Measurements from ENCODE around the gene DENND2A. TPM values are rescaled to one million over a fixed set of nuclear protein-coding genes. Genes with fewer than 3 reads are reported as not detected.
A peak's percentile ranks its signal among the peaks of the same experiment; 100 is the strongest.
"Not testable (repeated sequence)": the region's sequence is repeated elsewhere in the genome, so short reads cannot be mapped to it uniquely, and the experiment has no call there.

Gene DENND2A
- total RNA-seq, 1 experiment from 2014 or later = 10.7 TPM

- no peak for DNase-seq
- Histone ChIP-seq H3K4me1 (peaks cover 3% of the 10 kb centered on the region; the same call in 1 of the 2 replicates), H3K9me3 (replicated peaks) (no peaks in the 10 kb centered on the region), H3K36me3 (no peaks in the 10 kb centered on the region), H3K4me3 (no peak overlapping the region), H3K27me3 (no peaks in the 10 kb centered on the region), H3K27ac (no peak overlapping the region)
Measured at GRCh38 chr7:140677496-140677895, 36.9 kb upstream of the DENND2A start.

- H3K27ac ChIP-seq; H3K4me1 ChIP-seq; H3K27me3 ChIP-seq; H3K4me3 ChIP-seq; H3K9me3 ChIP-seq (replicated peaks); DNase-seq; H3K36me3 ChIP-seq: not testable (repeated sequence)
Measured at GRCh38 chr7:140676956-140677355, 36.3 kb upstream of the DENND2A start.

- Histone ChIP-seq H3K36me3 (no peaks in the 10 kb centered on the region), H3K9me3 (replicated peaks) (no peaks in the 10 kb centered on the region), H3K4me3 (no peak overlapping the region), H3K27me3 (no peaks in the 10 kb centered on the region), H3K4me1 (peaks cover 3% of the 10 kb centered on the region; the same call in 1 of the 2 replicates), H3K27ac (no peak overlapping the region)
- DNase-seq = no peak
Measured at GRCh38 chr7:140676306-140676705, 35.7 kb upstream of the DENND2A start.

- no peak overlapping the region for H3K27ac ChIP-seq
- no peaks in the 10 kb centered on the region for H3K9me3 ChIP-seq (replicated peaks)
- H3K4me1 ChIP-seq = peaks cover 3% of the 10 kb centered on the region; the same call in 1 of the 2 replicates
- no peaks in the 10 kb centered on the region for H3K27me3 ChIP-seq
- no peak overlapping the region for H3K4me3 ChIP-seq
- no peak for DNase-seq
- no peaks in the 10 kb centered on the region for H3K36me3 ChIP-seq
Measured at GRCh38 chr7:140675726-140676125, 35.1 kb upstream of the DENND2A start.

- peaks cover 3% of the 10 kb centered on the region; the same call in 1 of the 2 replicates for H3K4me1 ChIP-seq
- no peaks in the 10 kb centered on the region for H3K27me3 ChIP-seq
- no peaks in the 10 kb centered on the region for H3K36me3 ChIP-seq
- H3K27ac ChIP-seq = no peak overlapping the region
- H3K9me3 ChIP-seq (replicated peaks) = no peaks in the 10 kb centered on the region
- H3K4me3 ChIP-seq = no peak overlapping the region
- DNase-seq = peak; percentile 45 to 71
Measured at GRCh38 chr7:140674899-140675701, 34.5 kb upstream of the DENND2A start.

GRCh38 chr7:140674356-140674800 is 33.8 kb upstream of the DENND2A start:
- Histone ChIP-seq H3K9me3 (replicated peaks) (no peaks in the 10 kb centered on the region), H3K27ac (no peak overlapping the region), H3K4me1 (peaks cover 3% of the 10 kb centered on the region; the same call in 1 of the 2 replicates), H3K27me3 (no peaks in the 10 kb centered on the region), H3K36me3 (no peaks in the 10 kb centered on the region), H3K4me3 (no peak overlapping the region)
- DNase-seq = no peak

GRCh38 chr7:140673774-140674155 is 33.2 kb upstream of the DENND2A start:
- Histone ChIP-seq H3K27ac (no peak overlapping the region), H3K27me3 (no peaks in the 10 kb centered on the region), H3K9me3 (replicated peaks) (no peaks in the 10 kb centered on the region), H3K4me1 (peaks cover 3% of the 10 kb centered on the region; the same call in 1 of the 2 replicates), H3K4me3 (peak overlapping the region; percentile 68; the same call in 1 of the 2 replicates), H3K36me3 (no peaks in the 10 kb centered on the region)
- DNase-seq = no peak

GRCh38 chr7:140673063-140673773 is 32.6 kb upstream of the DENND2A start:
- no peaks in the 10 kb centered on the region for H3K27me3 ChIP-seq
- peaks cover 3% of the 10 kb centered on the region; the same call in 1 of the 2 replicates for H3K4me1 ChIP-seq
- H3K36me3 ChIP-seq = no peaks in the 10 kb centered on the region
- DNase-seq = no peak
- H3K27ac ChIP-seq = no peak overlapping the region
- H3K4me3 ChIP-seq = peak overlapping the region; percentile 68
- no peaks in the 10 kb centered on the region for H3K9me3 ChIP-seq (replicated peaks)

GRCh38 chr7:140672382-140673062 is 31.9 kb upstream of the DENND2A start, which contains the start of gene ADCK2:
Gene ADCK2 (plus strand): TSS chr7:140672945. CDS start chr7:140673331, 386 bp downstream.
- Histone ChIP-seq H3K4me1 (peaks cover 3% of the 10 kb centered on the region; the same call in 1 of the 2 replicates), H3K36me3 (no peaks in the 10 kb centered on the region), H3K27me3 (no peaks in the 10 kb centered on the region), H3K4me3 (peak within 1 kb of the TSS; percentile 68), H3K9me3 (replicated peaks) (no peaks in the 10 kb centered on the region), H3K27ac (no peak within 1 kb of the TSS)
- DNase-seq = peak; percentile 34 to 62

GRCh38 chr7:140671966-140672365 is 31.4 kb upstream of the DENND2A start:
- Histone ChIP-seq H3K4me1 (peaks cover 3% of the 10 kb centered on the region; the same call in 1 of the 2 replicates), H3K4me3 (peak overlapping the region; percentile 68; the same call in 1 of the 2 replicates), H3K36me3 (no peaks in the 10 kb centered on the region), H3K9me3 (replicated peaks) (no peaks in the 10 kb centered on the region), H3K27me3 (no peaks in the 10 kb centered on the region), H3K27ac (no peak overlapping the region)
- DNase-seq = no peak

- Histone ChIP-seq H3K27ac (no peak overlapping the region), H3K4me1 (peaks cover 2% of the 10 kb centered on the region; the same call in 1 of the 2 replicates), H3K4me3 (no peak overlapping the region), H3K36me3 (no peaks in the 10 kb centered on the region), H3K27me3 (no peaks in the 10 kb centered on the region), H3K9me3 (replicated peaks) (no peaks in the 10 kb centered on the region)
- no peak for DNase-seq
Measured at GRCh38 chr7:140670343-140670935, 29.8 kb upstream of the DENND2A start.

- H3K4me1 ChIP-seq; DNase-seq; H3K36me3 ChIP-seq; H3K27me3 ChIP-seq; H3K27ac ChIP-seq; H3K9me3 ChIP-seq (replicated peaks); H3K4me3 ChIP-seq: not testable (repeated sequence)
Measured at GRCh38 chr7:140669862-140670261, 29.2 kb upstream of the DENND2A start.

GRCh38 chr7:140669352-140669751 is 28.7 kb upstream of the DENND2A start:
- H3K4me1 ChIP-seq = no peaks in the 10 kb centered on the region
- H3K4me3 ChIP-seq = no peak overlapping the region
- no peaks in the 10 kb centered on the region for H3K36me3 ChIP-seq
- no peak overlapping the region for H3K27ac ChIP-seq
- no peak for DNase-seq
- H3K27me3 ChIP-seq = no peaks in the 10 kb centered on the region
- H3K9me3 ChIP-seq (replicated peaks) = no peaks in the 10 kb centered on the region

- no peak overlapping the region for H3K27ac ChIP-seq
- H3K27me3 ChIP-seq = no peaks in the 10 kb centered on the region
- no peak for DNase-seq
- H3K4me1 ChIP-seq = no peaks in the 10 kb centered on the region
- H3K4me3 ChIP-seq = no peak overlapping the region
- H3K36me3 ChIP-seq = no peaks in the 10 kb centered on the region
- H3K9me3 ChIP-seq (replicated peaks) = no peaks in the 10 kb centered on the region
Measured at GRCh38 chr7:140668641-140669040, 28.0 kb upstream of the DENND2A start.
